ENCODE results near the gene CRYBA1. TPM values are rescaled to one million over a fixed set of nuclear protein-coding genes. Genes with fewer than 3 reads are reported as not detected.

CRYBA1 gene
- total and polyA plus RNA-seq, 2 of the 8 experiments (the other 6 are each of a cell fraction or from before 2014, with no cell fraction given) = not detected

DNA sequence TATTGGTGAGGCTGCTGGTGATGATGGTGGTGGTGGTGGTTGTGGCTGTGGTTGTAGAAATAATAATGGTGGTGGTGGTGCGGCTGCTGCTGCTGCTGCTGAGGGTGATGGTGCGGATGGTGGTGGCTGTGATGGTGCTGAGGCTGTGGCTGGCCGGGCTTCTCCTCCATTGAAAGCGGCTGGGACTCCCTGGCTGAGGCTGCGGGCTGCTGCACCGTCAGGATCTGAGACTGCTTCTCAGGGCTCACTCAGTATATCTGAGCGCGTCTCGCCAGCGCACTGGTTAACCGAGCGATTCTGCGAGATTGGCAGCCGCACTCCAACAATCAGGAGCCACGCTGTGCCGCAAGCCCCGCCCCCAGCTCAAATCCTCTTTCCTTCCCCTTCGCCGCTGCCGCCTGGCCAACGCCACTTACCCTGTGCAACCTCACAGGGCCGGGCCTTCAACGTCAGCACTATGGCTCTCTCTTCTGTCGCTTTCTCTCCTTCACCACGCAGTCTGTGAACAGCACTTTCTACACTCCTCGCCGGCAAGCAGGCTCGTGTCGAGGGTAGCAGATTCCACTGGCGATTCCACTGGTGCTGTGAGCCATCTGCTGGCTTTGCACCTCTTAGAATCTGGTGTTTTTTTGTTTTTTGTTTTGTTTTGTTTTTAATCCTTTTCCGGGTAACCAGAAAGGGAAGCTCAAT is 47.4 kb downstream of the CRYBA1 start, which contains the start of gene NUFIP2:
Gene NUFIP2, minus strand, starts transcription at position 259 of the 690 bp plus-strand sequence. Its CDS starts 89 bp downstream, at position 170.
- Histone ChIP-seq H2AK5ac (ENCODE audit: low read depth, low read length) (peak within 1 kb of the TSS; percentile 84), H3K79me1 (ENCODE audit: low read depth, low read length) (no peaks in the 10 kb centered on the region), H2BK15ac (ENCODE audit: low read length) (0 out of 2 replicates have a peak within 1 kb of the TSS, but pooled peaks have one; percentile 88), H3K4ac (replicated peaks; ENCODE audit: insufficient read length, low read depth, low read length) (peak within 1 kb of the TSS; percentile 100), H3K18ac (ENCODE audit: extremely low read depth, low read length) (peak within 1 kb of the TSS; percentile 96), H3K23me2 (ENCODE audit: low read depth, low read length) (peaks cover 2% of the 10 kb centered on the region; the same call in 1 of the 2 replicates), H2BK20ac (ENCODE audit: low read length) (no peak within 1 kb of the TSS), H3K79me2 (ENCODE audit: control insufficient read depth in 1 of 2, insufficient read depth in 2 of 2, low read length in 2 of 2) (peaks cover 11 to 48% of the 10 kb centered on the region in 2 experiments), H4K91ac (replicated peaks; ENCODE audit: insufficient read length, low read length) (peak within 1 kb of the TSS; percentile 96), H4K8ac (ENCODE audit: extremely low read depth, insufficient read depth, low read length) (peak within 1 kb of the TSS; percentile 97), H3K36me3 (ENCODE audit: control insufficient read depth in 2 of 4, insufficient read depth in 4 of 4, low read length in 3 of 4) (peaks cover 0 to 12% (median 0%) of the 10 kb centered on the region in 4 experiments; a peak in 2 of 8 replicates), H2BK5ac (ENCODE audit: low read depth, low read length) (peak within 1 kb of the TSS; percentile 98), H3K27me3 (replicated peaks in 1 of 4; ENCODE audit: control insufficient read depth in 3 of 4, extremely low read depth in 1 of 4, insufficient read depth in 3 of 4, low read length in 3 of 4) (no peaks in the 10 kb centered on the region; a peak in 1 of 7 replicates), H2BK12ac (ENCODE audit: low read depth, low read length) (peak within 1 kb of the TSS; percentile 70; the same call in 1 of the 2 replicates), H3K9ac (replicated peaks in 1 of 4; ENCODE audit: extremely low read depth in 1 of 4, low read depth in 3 of 4, low read length in 3 of 4) (peak within 1 kb of the TSS; percentile 74 to 98 (median 88)), H4K20me1 (replicated peaks in 1 of 2; ENCODE audit: control insufficient read depth in 1 of 2, insufficient read depth in 2 of 2, low read length in 2 of 2) (peaks cover 12 to 14% of the 10 kb centered on the region in 2 experiments), H3K27ac (ENCODE audit: low read depth, low read length) (peak within 1 kb of the TSS; percentile 89), H3K4me3 (ENCODE audit: extremely low read depth in 1 of 4, insufficient read depth in 2 of 4, low read depth in 3 of 4, low read length in 4 of 4) (peak within 1 kb of the TSS; percentile 90 to 99 (median 96)), H3K56ac (replicated peaks; ENCODE audit: insufficient read length, low read depth, low read length) (peak within 1 kb of the TSS; percentile 92), H4K5ac (ENCODE audit: insufficient read length, low read depth, low read length) (peak within 1 kb of the TSS; percentile 99), H2AFZ (ENCODE audit: low read length) (peak within 1 kb of the TSS; percentile 92), H2BK120ac (replicated peaks; ENCODE audit: low read depth, low read length) (peak within 1 kb of the TSS; percentile 89), H3K14ac (ENCODE audit: insufficient read length) (no peak within 1 kb of the TSS), H3K23ac (ENCODE audit: insufficient read length) (no peak within 1 kb of the TSS), H3K4me2 (ENCODE audit: insufficient read depth in 1 of 2, low read depth in 2 of 2, low read length in 2 of 2) (peak within 1 kb of the TSS; percentile 88 to 92), H3K9me3 (ENCODE audit: insufficient read depth in 2 of 2, low read depth in 1 of 2, low read length in 1 of 2) (no peaks in the 10 kb centered on the region), H3K4me1 (replicated peaks in 1 of 4; ENCODE audit: control insufficient read depth in 3 of 4, insufficient read depth in 4 of 4, low read length in 3 of 4) (peaks cover 0 to 2% (median 0%) of the 10 kb centered on the region in 4 experiments; a peak in 1 of 7 replicates)
- POLR2A ChIA-PET (ENCODE audit: partially characterized antibody) = interaction anchor here (0.6 to 7.1 kb wide), 60 partner anchors 9 to 650 kb away, joined by 3 to 83 read pairs (median 4); partner anchors contain the start of genes ANKRD13B, PHF12 and TAOK1
- DNase-seq (ENCODE audit: low read depth in 1 of 2, low spot score in 2 of 2) (peak; percentile 96 to 100), FAIRE-seq (peak; percentile 69)
- CTCF ChIA-PET (ENCODE audit: partially characterized antibody) = interaction anchor here (0.8 kb wide), 1 partner anchor 10 kb away, joined by 3 read pairs; no protein-coding TSS in a partner anchor
- WGBS, 2 experiments (ENCODE audit: extremely low coverage in 1 of 2, insufficient coverage in 1 of 2, insufficient read length in 1 of 2, insufficient replicate concordance in 2 of 2, low coverage in 1 of 2, low lambda C conversion rate in 2 of 2, missing lambda C conversion rate in 1 of 2) = 2% methylated on average over 31 of the region's 31 CpGs; no CpG with 5 or more reads in 1 of the 2 experiments
- no peak for TF ChIP-seq KDM1A (IDR thresholded peaks at IDR 0.05; ENCODE audit: borderline replicate concordance, low read length)
- TF ChIP-seq HDAC6 (IDR thresholded peaks at IDR 0.05; ENCODE audit: low read depth, low read length) = no peak
